GM23338 (cell line): ENCODE data around the gene COMMD4.
"Not testable (repeated sequence)": the region's sequence is repeated elsewhere in the genome, so short reads cannot be mapped to it uniquely, and the experiment has no call there.

ENCODE experiments used
- EZH2 ChIP-seq: fragments of 200-600 bp; sonication (generic); IDR thresholded peaks from one replicate; pipeline ENCODE4 v1.8.0; 2017; ENCODE audit warnings: antibody characterized with exemption, mild to moderate bottlenecking, low read depth; ENCODE audit not compliant: unreplicated experiment
- EZH2phosphoT487 ChIP-seq: fragments of 200-600 bp; sonication (generic); IDR thresholded peaks from one replicate; pipeline ENCODE4 v1.8.1; 2018; ENCODE audit warnings: antibody characterized with exemption; ENCODE audit not compliant: unreplicated experiment
- JUNB ChIP-seq: IDR thresholded peaks from one replicate; pipeline ENCODE4 v1.6.1; 2016; ENCODE audit warnings: antibody characterized with exemption; ENCODE audit not compliant: unreplicated experiment
- POLR2AphosphoS5 ChIP-seq: IDR thresholded peaks from 2 replicates; pipeline ENCODE4 v1.6.1; 2016; ENCODE audit warnings: antibody characterized with exemption, low read depth
- ZNF114 ChIP-seq: fragments of 250-450 bp; sonication (Bioruptor Pico); IDR thresholded peaks from 2 replicates; pipeline ENCODE4 v1.5.0; 2020; ENCODE audit warnings: mild to moderate bottlenecking, moderate library complexity
- TF ChIP-seq, protein P1 (sequence below), 2 experiments: fragments of 200-600 bp in 1 of 2; sonication (generic) in 1 of 2; conservative IDR thresholded peaks; 2 replicates each; pipeline versions ENCODE4 v1.5.1 to v1.6.1; 2016 to 2017; ENCODE audit warnings: antibody characterized with exemption in 2 of 2, low read depth in 2 of 2, mild to moderate bottlenecking in 2 of 2, moderate library complexity in 1 of 2
- TF ChIP-seq, protein P2 (sequence below): IDR thresholded peaks from 2 replicates; pipeline ENCODE4 v1.6.1; 2016; ENCODE audit warnings: antibody characterized with exemption
- TF ChIP-seq, protein P3 (sequence below): IDR thresholded peaks from one replicate; pipeline ENCODE4 v1.6.1; 2018; ENCODE audit warnings: antibody characterized with exemption; ENCODE audit not compliant: unreplicated experiment

GRCh38 chr15:75300026-75300425 is 35.8 kb upstream of the COMMD4 start:
- TF ChIP-seq, protein P1, sequence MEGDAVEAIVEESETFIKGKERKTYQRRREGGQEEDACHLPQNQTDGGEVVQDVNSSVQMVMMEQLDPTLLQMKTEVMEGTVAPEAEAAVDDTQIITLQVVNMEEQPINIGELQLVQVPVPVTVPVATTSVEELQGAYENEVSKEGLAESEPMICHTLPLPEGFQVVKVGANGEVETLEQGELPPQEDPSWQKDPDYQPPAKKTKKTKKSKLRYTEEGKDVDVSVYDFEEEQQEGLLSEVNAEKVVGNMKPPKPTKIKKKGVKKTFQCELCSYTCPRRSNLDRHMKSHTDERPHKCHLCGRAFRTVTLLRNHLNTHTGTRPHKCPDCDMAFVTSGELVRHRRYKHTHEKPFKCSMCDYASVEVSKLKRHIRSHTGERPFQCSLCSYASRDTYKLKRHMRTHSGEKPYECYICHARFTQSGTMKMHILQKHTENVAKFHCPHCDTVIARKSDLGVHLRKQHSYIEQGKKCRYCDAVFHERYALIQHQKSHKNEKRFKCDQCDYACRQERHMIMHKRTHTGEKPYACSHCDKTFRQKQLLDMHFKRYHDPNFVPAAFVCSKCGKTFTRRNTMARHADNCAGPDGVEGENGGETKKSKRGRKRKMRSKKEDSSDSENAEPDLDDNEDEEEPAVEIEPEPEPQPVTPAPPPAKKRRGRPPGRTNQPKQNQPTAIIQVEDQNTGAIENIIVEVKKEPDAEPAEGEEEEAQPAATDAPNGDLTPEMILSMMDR (conservative IDR thresholded peaks at IDR 0.05; ENCODE audit: low read depth in 2 of 2), result not testable (repeated sequence)
- TF ChIP-seq, protein P2, sequence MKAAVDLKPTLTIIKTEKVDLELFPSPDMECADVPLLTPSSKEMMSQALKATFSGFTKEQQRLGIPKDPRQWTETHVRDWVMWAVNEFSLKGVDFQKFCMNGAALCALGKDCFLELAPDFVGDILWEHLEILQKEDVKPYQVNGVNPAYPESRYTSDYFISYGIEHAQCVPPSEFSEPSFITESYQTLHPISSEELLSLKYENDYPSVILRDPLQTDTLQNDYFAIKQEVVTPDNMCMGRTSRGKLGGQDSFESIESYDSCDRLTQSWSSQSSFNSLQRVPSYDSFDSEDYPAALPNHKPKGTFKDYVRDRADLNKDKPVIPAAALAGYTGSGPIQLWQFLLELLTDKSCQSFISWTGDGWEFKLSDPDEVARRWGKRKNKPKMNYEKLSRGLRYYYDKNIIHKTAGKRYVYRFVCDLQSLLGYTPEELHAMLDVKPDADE, result not testable (repeated sequence)
- not testable (repeated sequence) for TF ChIP-seq EZH2; EZH2phosphoT487; JUNB; ZNF114 (CRISPR knock-in tag); POLR2AphosphoS5
- TF ChIP-seq, protein P3, sequence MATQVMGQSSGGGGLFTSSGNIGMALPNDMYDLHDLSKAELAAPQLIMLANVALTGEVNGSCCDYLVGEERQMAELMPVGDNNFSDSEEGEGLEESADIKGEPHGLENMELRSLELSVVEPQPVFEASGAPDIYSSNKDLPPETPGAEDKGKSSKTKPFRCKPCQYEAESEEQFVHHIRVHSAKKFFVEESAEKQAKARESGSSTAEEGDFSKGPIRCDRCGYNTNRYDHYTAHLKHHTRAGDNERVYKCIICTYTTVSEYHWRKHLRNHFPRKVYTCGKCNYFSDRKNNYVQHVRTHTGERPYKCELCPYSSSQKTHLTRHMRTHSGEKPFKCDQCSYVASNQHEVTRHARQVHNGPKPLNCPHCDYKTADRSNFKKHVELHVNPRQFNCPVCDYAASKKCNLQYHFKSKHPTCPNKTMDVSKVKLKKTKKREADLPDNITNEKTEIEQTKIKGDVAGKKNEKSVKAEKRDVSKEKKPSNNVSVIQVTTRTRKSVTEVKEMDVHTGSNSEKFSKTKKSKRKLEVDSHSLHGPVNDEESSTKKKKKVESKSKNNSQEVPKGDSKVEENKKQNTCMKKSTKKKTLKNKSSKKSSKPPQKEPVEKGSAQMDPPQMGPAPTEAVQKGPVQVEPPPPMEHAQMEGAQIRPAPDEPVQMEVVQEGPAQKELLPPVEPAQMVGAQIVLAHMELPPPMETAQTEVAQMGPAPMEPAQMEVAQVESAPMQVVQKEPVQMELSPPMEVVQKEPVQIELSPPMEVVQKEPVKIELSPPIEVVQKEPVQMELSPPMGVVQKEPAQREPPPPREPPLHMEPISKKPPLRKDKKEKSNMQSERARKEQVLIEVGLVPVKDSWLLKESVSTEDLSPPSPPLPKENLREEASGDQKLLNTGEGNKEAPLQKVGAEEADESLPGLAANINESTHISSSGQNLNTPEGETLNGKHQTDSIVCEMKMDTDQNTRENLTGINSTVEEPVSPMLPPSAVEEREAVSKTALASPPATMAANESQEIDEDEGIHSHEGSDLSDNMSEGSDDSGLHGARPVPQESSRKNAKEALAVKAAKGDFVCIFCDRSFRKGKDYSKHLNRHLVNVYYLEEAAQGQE, result not testable (repeated sequence)
